SK-N-DZ (cell line): ENCODE data around the gene ZCWPW1.
"Not testable (repeated sequence)": the region's sequence is repeated elsewhere in the genome, so short reads cannot be mapped to it uniquely, and the experiment has no call there.

Experiments used
- DNase-seq: peaks from one replicate; pipeline ENCODE4 v3.0.0-alpha.2; 2015; ENCODE audit warnings: low spot score

ZCWPW1 gene

GRCh38 chr7:100373870-100374598, 54.5 kb downstream of the ZCWPW1 start:
- DNase-seq, result not testable (repeated sequence)

GRCh38 chr7:100373261-100373831, 55.2 kb downstream of the ZCWPW1 start, which contains the start of gene PILRA:
PILRA (plus strand) TSS chr7:100373487; CDS start chr7:100373657, 170 bp downstream.
- DNase-seq, result no peak

- DNase-seq, result no peak
These were observed 55.8 kb downstream of the ZCWPW1 start for GRCh38 chr7:100372694-100373093.

- no peak for DNase-seq
These were observed 56.2 kb downstream of the ZCWPW1 start for GRCh38 chr7:100372256-100372655.

- no peak for DNase-seq
These were observed 56.8 kb downstream of the ZCWPW1 start for GRCh38 chr7:100371561-100372171.

GRCh38 chr7:100370746-100371145, 57.8 kb downstream of the ZCWPW1 start:
- no peak for DNase-seq

- DNase-seq, result no peak
These were observed 58.2 kb downstream of the ZCWPW1 start for GRCh38 chr7:100370303-100370702.

- DNase-seq, result no peak
These were observed 59.4 kb downstream of the ZCWPW1 start for GRCh38 chr7:100369105-100369504.

- DNase-seq, result no peak
These were observed 60.6 kb downstream of the ZCWPW1 start for GRCh38 chr7:100367676-100368613.

- no peak for DNase-seq
These were observed 61.3 kb downstream of the ZCWPW1 start for GRCh38 chr7:100367251-100367620.

- DNase-seq, result no peak
These were observed 61.9 kb downstream of the ZCWPW1 start for GRCh38 chr7:100366411-100367250.

- DNase-seq, result not testable (repeated sequence)
These were observed 62.5 kb downstream of the ZCWPW1 start for GRCh38 chr7:100365998-100366367.

GRCh38 chr7:100364480-100364879, 64.0 kb downstream of the ZCWPW1 start:
- no peak for DNase-seq

- DNase-seq, result not testable (repeated sequence)
These were observed 64.7 kb downstream of the ZCWPW1 start for GRCh38 chr7:100363797-100364196.

GRCh38 chr7:100363098-100363497, 65.4 kb downstream of the ZCWPW1 start:
- no peak for DNase-seq

- DNase-seq, result no peak
These were observed 68.2 kb downstream of the ZCWPW1 start for GRCh38 chr7:100360135-100360854.

- DNase-seq, result no peak
These were observed 69.7 kb downstream of the ZCWPW1 start for GRCh38 chr7:100358857-100359212.

GRCh38 chr7:100358027-100358856, 70.3 kb downstream of the ZCWPW1 start, which contains the start of gene PILRB:
PILRB (plus strand) TSS chr7:100358117; CDS start chr7:100358303, 186 bp downstream.
- DNase-seq, result no peak

GRCh38 chr7:100357131-100357561, 71.4 kb downstream of the ZCWPW1 start:
- DNase-seq, result no peak
